ENCODE measurements around the gene WDR59. TPM values are rescaled to one million over a fixed set of nuclear protein-coding genes. Genes with fewer than 3 reads are reported as not detected.

WDR59 gene
- polyA plus RNA-seq, 1 of the 3 experiments (the other 2 are of a cell fraction): 48.2 TPM

- TF ChIP-seq REST (IDR thresholded peaks at IDR 0.05; ENCODE audit: low read depth, low read length) (no peak), TAF1 (IDR thresholded peaks at IDR 0.05; ENCODE audit: borderline replicate concordance, low read depth, low read length) (no peak; the same call in 1 of the 2 replicates), POLR2AphosphoS5 (IDR thresholded peaks at IDR 0.05; ENCODE audit: low read depth, low read length) (peak; percentile 23; the same call in 1 of the 2 replicates), PBX3 (IDR thresholded peaks at IDR 0.05) (no peak), TEAD4 (IDR thresholded peaks at IDR 0.05; ENCODE audit: borderline replicate concordance, insufficient read depth) (no peak), FOSL2 (IDR thresholded peaks at IDR 0.05; ENCODE audit: borderline replicate concordance, low read depth) (no peak), USF2 (IDR thresholded peaks at IDR 0.05; ENCODE audit: borderline replicate concordance, low read depth, low read length) (no peak), JUND (IDR thresholded peaks at IDR 0.05) (no peak), GATA2 (CRISPR knock-in tag; IDR thresholded peaks at IDR 0.05) (no peak), GABPA (IDR thresholded peaks at IDR 0.05; ENCODE audit: low read depth) (no peak), NRF1 (IDR thresholded peaks at IDR 0.05; ENCODE audit: low read depth, low read length) (peak; percentile 68), EZH2phosphoT487 (IDR thresholded peaks at IDR 0.05; ENCODE audit: borderline replicate concordance, low read depth) (no peak), TCF12 (IDR thresholded peaks at IDR 0.05) (peak; percentile 22; the same call in 1 of the 2 replicates), EP300 (IDR thresholded peaks at IDR 0.05; ENCODE audit: borderline replicate concordance in 1 of 2, low read depth in 1 of 2, low read length in 1 of 2) (0 out of 4 replicates have a peak, but pooled peaks of 1 of the 2 experiments have one; percentile 22)
These were observed 13.7 kb upstream of the WDR59 start, which contains the start of gene ZNRF1 (continued) for GRCh38 chr16:74998481-74999218.

- 87% methylated on average over 8 of the region's 8 CpGs for whole genome bisulfite sequencing (ENCODE audit: low lambda C conversion rate)
- Histone ChIP-seq H4K20me1 (ENCODE audit: insufficient read depth) (peaks cover 24% of the 10 kb centered on the region), H3K9ac (no peak overlapping the region), H3K36me3 (replicated peaks in 1 of 2; ENCODE audit: control insufficient read depth in 1 of 2, insufficient read depth in 2 of 2, low read length in 1 of 2) (no peaks in the 10 kb centered on the region), H3F3A (replicated peaks; ENCODE audit: insufficient read depth) (peaks cover 8% of the 10 kb centered on the region), H3K4me2 (no peak overlapping the region), H3K4me1 (ENCODE audit: control insufficient read depth in 1 of 2, insufficient read depth in 2 of 2, low read depth in 1 of 2, low read length in 1 of 2) (peaks cover 0 to 20% of the 10 kb centered on the region in 2 experiments; a peak in 2 of 4 replicates), H3K27ac (ENCODE audit: low read depth in 2 of 2, low read length in 1 of 2) (no peak overlapping the region), H3K9me2 (no peaks in the 10 kb centered on the region), H3K9me3 (no peaks in the 10 kb centered on the region), H3K4me3 (ENCODE audit: low read depth in 2 of 2, low read length in 1 of 2) (no peak overlapping the region), H2AFZ (ENCODE audit: low read depth) (no peak overlapping the region), H3K27me3 (ENCODE audit: insufficient read depth) (no peaks in the 10 kb centered on the region), H3K79me2 (ENCODE audit: insufficient read depth) (peaks cover 29% of the 10 kb centered on the region)
- no peak for TF ChIP-seq FOSL2 (IDR thresholded peaks at IDR 0.05; ENCODE audit: borderline replicate concordance, low read depth)
- TF ChIP-seq MEF2A (IDR thresholded peaks at IDR 0.05; ENCODE audit: borderline replicate concordance, low read depth): no peak
- TF ChIP-seq NRF1 (IDR thresholded peaks at IDR 0.05; ENCODE audit: low read depth, low read length): no peak
- DNase-seq: no peak
- ChIA-PET CTCF (interaction anchor here (0.7 to 6.2 kb wide), 6 partner anchors 10 to 125 kb away, joined by 3 to 182 read pairs (median 12); partner anchors contain the start of gene WDR59), POLR2A (no interaction called here)
These were observed 12.1 kb upstream of the WDR59 start for GRCh38 chr16:74997042-74997491.
